ENCODE data around the gene CLEC9A. TPM values are rescaled to one million over a fixed set of nuclear protein-coding genes. Genes with fewer than 3 reads are reported as not detected.

Gene CLEC9A
- total RNA-seq, 3 donors from 2014 or later (not counting 1 experiment from before 2014, with no cell fraction given), result 1.9 TPM; not detected in 2

DNA sequence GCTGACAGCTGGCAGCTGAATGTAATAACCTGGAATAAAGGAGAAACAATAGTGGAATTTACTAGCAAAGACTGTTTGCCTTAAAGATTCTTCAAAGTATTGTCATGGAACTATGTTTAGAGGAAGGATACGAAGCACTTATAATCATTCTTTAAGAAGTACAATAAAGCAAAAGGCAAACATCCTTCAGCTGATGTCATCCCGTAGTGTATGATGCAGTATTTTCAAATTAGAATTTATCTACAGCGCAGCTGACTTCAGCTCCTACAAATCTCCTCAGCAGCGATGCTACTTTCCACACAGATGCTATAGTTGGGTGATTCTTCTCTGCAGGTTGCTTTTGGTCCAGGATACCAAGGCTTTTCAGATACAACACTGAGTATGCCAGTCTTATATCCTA lies 36.8 kb downstream of the CLEC9A start:
- Histone ChIP-seq H3K27me3 (ENCODE audit: control insufficient read depth, insufficient read depth, low read length) (no peaks in the 10 kb centered on the region), H3K27ac (ENCODE audit: low read length) (no peak overlapping the region), H3K36me3 (ENCODE audit: control insufficient read depth, insufficient read depth, low read length) (no peaks in the 10 kb centered on the region), H3K4me3 (ENCODE audit: low read length) (no peak overlapping the region), H3K9me3 (ENCODE audit: control insufficient read depth, insufficient read depth, low read length) (no peaks in the 10 kb centered on the region), H3K4me1 (ENCODE audit: control insufficient read depth, insufficient read depth, low read length) (no peaks in the 10 kb centered on the region)
- H3K9me3 Mint-ChIP-seq, result no peaks in the 10 kb centered on the region
- H3K27ac Mint-ChIP-seq, result no peak overlapping the region
- no peaks in the 10 kb centered on the region for H3K36me3 Mint-ChIP-seq
- H3K4me1 Mint-ChIP-seq, result no peaks in the 10 kb centered on the region
- H3K4me3 Mint-ChIP-seq, result no peak overlapping the region
- DNase-seq (no peak), ATAC-seq (no peak)
- H3K27me3 Mint-ChIP-seq (ENCODE audit: low read depth in 2 of 2), result peaks cover 8 to 30% of the 10 kb centered on the region in 2 donors
- TF ChIP-seq CTCF (IDR thresholded peaks at IDR 0.05), result no peak
- intact Hi-C loops (cut with micrococcal nuclease), result no loop called here
- 94% methylated on average over 3 of the region's 4 CpGs for WGBS (ENCODE audit: insufficient coverage)

DNA sequence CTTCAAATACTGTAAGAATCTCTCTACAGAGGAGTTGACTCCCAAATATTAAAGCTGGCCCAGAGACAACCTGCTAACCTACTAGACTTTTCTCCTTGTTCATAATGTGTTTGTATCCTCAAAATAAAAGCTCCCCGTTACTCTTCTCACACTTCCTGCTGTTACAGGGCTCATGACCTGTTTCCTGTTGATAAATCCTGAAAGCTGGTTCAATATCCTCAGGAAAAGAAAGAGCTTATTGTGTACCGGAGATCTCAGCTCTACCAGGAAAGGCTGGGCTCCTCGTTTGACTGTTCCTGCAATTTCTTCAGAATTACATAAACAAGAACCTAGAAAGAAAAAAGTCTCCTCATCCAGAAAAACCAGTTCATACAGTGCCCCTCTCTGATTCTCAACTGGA lies 37.5 kb downstream of the CLEC9A start:
- Histone ChIP-seq H3K4me3 (ENCODE audit: low read length) (no peak overlapping the region), H3K4me1 (ENCODE audit: control insufficient read depth, insufficient read depth, low read length) (no peaks in the 10 kb centered on the region), H3K9me3 (ENCODE audit: control insufficient read depth, insufficient read depth, low read length) (no peaks in the 10 kb centered on the region), H3K27me3 (ENCODE audit: control insufficient read depth, insufficient read depth, low read length) (no peaks in the 10 kb centered on the region), H3K27ac (ENCODE audit: low read length) (no peak overlapping the region), H3K36me3 (ENCODE audit: control insufficient read depth, insufficient read depth, low read length) (no peaks in the 10 kb centered on the region)
- Mint-ChIP-seq H3K27ac (no peak overlapping the region), H3K27me3 (ENCODE audit: low read depth in 2 of 2) (peaks cover 10 to 30% of the 10 kb centered on the region in 2 donors), H3K9me3 (no peaks in the 10 kb centered on the region), H3K4me3 (no peak overlapping the region), H3K36me3 (no peaks in the 10 kb centered on the region), H3K4me1 (no peaks in the 10 kb centered on the region)
- DNase-seq, result no peak
- 21% methylated on average over 3 of the region's 3 CpGs for WGBS (ENCODE audit: insufficient coverage)
- no peak for ATAC-seq
- no peak for TF ChIP-seq CTCF (IDR thresholded peaks at IDR 0.05)
- intact Hi-C loops (cut with micrococcal nuclease), result no loop called here

GRCh38 chr12:10068644-10069043 lies 38.2 kb downstream of the CLEC9A start:
- Histone ChIP-seq H3K27ac (ENCODE audit: low read length) (peak overlapping the region; percentile 29), H3K36me3 (ENCODE audit: control insufficient read depth, insufficient read depth, low read length) (no peaks in the 10 kb centered on the region), H3K4me3 (ENCODE audit: low read length) (no peak overlapping the region), H3K9me3 (ENCODE audit: control insufficient read depth, insufficient read depth, low read length) (no peaks in the 10 kb centered on the region), H3K4me1 (ENCODE audit: control insufficient read depth, insufficient read depth, low read length) (no peaks in the 10 kb centered on the region), H3K27me3 (ENCODE audit: control insufficient read depth, insufficient read depth, low read length) (no peaks in the 10 kb centered on the region)
- DNase-seq (no peak), ATAC-seq (peak in 1 of 3 donors; percentile 35)
- Mint-ChIP-seq H3K9me3 (no peaks in the 10 kb centered on the region), H3K4me1 (no peaks in the 10 kb centered on the region), H3K36me3 (no peaks in the 10 kb centered on the region), H3K27me3 (ENCODE audit: low read depth in 2 of 2) (peaks cover 13 to 30% of the 10 kb centered on the region in 2 donors), H3K4me3 (no peak overlapping the region), H3K27ac (no peak overlapping the region)
- TF ChIP-seq CTCF (IDR thresholded peaks at IDR 0.05), result no peak
- intact Hi-C loops (cut with micrococcal nuclease), result no loop called here
- 0% methylated on average over 1 of the region's 1 CpG for WGBS (ENCODE audit: insufficient coverage)

DNA sequence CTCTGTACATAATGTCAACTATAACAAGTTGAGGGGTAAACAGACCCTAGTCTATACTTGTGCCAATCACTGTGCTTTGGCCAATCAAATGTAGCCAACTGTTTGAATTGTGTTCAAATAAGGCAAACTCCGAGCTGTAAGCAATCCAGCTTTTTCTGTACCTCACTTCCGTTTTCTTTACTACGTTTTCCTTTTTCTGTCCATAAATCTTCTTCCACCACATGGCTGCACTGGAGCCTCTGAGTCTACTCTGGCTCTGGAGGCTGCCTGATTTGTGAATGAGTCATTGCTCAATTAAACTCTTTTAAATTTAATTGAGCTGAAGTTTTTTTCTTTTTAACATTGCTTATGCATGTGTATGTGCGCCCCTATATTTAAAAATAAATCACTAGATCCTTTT lies 38.6 kb downstream of the CLEC9A start:
- intact Hi-C loops (cut with micrococcal nuclease), result no loop called here
- no peak for ATAC-seq
- no peak overlapping the region for H3K4me3 ChIP-seq (ENCODE audit: low read length)
- no peaks in the 10 kb centered on the region for H3K36me3 Mint-ChIP-seq
- no peak overlapping the region for H3K27ac Mint-ChIP-seq
- no peaks in the 10 kb centered on the region for H3K4me1 ChIP-seq (ENCODE audit: control insufficient read depth, insufficient read depth, low read length)
- H3K36me3 ChIP-seq (ENCODE audit: control insufficient read depth, insufficient read depth, low read length), result no peaks in the 10 kb centered on the region
- H3K27me3 ChIP-seq (ENCODE audit: control insufficient read depth, insufficient read depth, low read length), result no peaks in the 10 kb centered on the region
- 29% methylated on average over 3 of the region's 4 CpGs for WGBS (ENCODE audit: insufficient coverage)
- H3K27me3 Mint-ChIP-seq (ENCODE audit: low read depth in 2 of 2), result peaks cover 13 to 30% of the 10 kb centered on the region in 2 donors
- TF ChIP-seq CTCF (IDR thresholded peaks at IDR 0.05), result no peak
- peak overlapping the region; percentile 29 for H3K27ac ChIP-seq (ENCODE audit: low read length)
- no peak for DNase-seq
- H3K4me3 Mint-ChIP-seq, result no peak overlapping the region
- no peaks in the 10 kb centered on the region for H3K4me1 Mint-ChIP-seq
- no peaks in the 10 kb centered on the region for H3K9me3 ChIP-seq (ENCODE audit: control insufficient read depth, insufficient read depth, low read length)
- H3K9me3 Mint-ChIP-seq, result no peaks in the 10 kb centered on the region

Data from natural killer cell (primary cell).